ENCODE data around the gene HEATR1.
A peak's percentile ranks its signal among the peaks of the same experiment; 100 is the strongest.

The HEATR1 gene

DNA sequence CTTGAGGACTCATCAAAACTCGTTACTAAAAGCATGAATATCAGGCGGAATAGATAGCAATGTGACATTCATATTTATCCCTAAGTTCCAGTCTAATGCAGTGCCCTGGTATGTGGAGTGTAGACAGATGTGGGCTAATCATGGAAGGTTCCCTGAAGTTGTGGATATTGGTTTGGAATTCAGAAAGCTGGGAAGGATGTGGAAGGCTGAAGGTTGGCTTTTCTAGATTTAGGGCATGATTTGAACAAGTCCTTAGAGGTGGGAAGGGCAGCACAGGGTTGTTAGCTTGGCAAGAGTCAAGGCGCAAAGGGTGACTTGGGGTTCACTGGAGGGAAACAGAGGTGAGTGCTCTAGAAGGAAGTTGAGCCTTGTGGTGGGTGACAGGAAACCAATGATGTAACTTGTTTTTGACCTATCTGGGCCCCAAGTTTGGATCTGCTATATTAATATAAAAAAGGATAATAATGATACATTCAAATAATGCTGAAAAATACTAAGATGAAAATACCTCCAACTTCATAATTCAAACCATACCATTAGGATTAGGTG, 58.6 kb downstream of the HEATR1 start:
- Histone ChIP-seq H2BK120ac (ENCODE audit: low read depth, low read length) (no peak overlapping the region), H4K5ac (ENCODE audit: low read length) (no peak overlapping the region), H3K18ac (ENCODE audit: low read length) (no peak overlapping the region), H3K4ac (ENCODE audit: low read depth, low read length) (no peak overlapping the region), H3K27ac (ENCODE audit: low read depth, low read length) (no peak overlapping the region), H3K79me2 (ENCODE audit: control insufficient read depth, insufficient read depth, low read length) (no peaks in the 10 kb centered on the region), H3K23ac (ENCODE audit: low read length) (no peak overlapping the region), H3K56ac (ENCODE audit: low read length) (no peak overlapping the region), H2BK5ac (ENCODE audit: low read length) (no peak overlapping the region), H3K36me3 (ENCODE audit: control insufficient read depth, insufficient read depth, low read length) (peaks cover 6% of the 10 kb centered on the region), H3K4me2 (ENCODE audit: low read length) (no peak overlapping the region), H3K27me3 (ENCODE audit: insufficient read depth, low read length, poor library complexity) (no peaks in the 10 kb centered on the region), H3K4me1 (ENCODE audit: control insufficient read depth, low read depth, low read length) (no peaks in the 10 kb centered on the region), H2BK15ac (replicated peaks; ENCODE audit: low read depth) (no peak overlapping the region), H3K4me3 (ENCODE audit: low read length) (no peak overlapping the region), H3K79me1 (ENCODE audit: low read length) (no peaks in the 10 kb centered on the region), H3K9ac (ENCODE audit: low read length) (no peak overlapping the region), H2AK5ac (ENCODE audit: low read length) (no peak overlapping the region), H4K8ac (ENCODE audit: low read depth, low read length) (no peak overlapping the region)
- DNase-seq: no peak
- no CpG with 5 or more reads among the region's 3 CpGs for WGBS (ENCODE audit: extremely low coverage, insufficient coverage, low lambda C conversion rate)

DNA sequence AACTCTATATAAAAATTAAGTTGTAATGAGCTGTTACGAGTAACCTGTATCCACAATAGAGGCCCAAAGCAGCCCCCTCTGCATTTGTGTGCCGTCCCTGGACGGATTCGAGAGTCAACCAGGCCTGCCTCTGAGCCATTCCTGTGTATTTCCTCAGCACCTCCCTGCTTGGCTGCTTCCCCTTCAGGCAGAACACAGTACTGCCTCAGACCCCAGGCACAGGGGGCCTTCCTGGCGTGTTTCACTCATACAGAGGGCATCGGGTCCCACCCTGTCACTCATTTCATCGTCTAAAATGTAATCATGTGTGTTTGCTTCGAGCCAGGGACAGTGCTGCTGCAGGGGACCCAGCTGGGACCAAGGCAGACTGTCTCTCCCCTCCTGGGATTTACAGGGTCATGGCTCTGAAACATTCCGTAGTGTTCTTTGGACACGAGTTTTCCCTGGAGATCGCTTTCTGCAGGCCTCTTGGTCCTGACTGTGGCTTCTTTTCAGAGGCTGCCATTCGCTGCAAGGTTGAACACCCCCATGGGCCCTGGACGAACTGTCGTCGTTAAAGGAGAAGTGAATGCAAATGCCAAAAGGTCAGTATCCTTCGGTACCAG, 61.1 kb downstream of the HEATR1 start:
- Histone ChIP-seq H3K23ac (ENCODE audit: low read length) (no peak overlapping the region), H3K79me1 (ENCODE audit: low read length) (no peaks in the 10 kb centered on the region), H3K27ac (ENCODE audit: low read depth, low read length) (no peak overlapping the region), H2BK15ac (replicated peaks; ENCODE audit: low read depth) (no peak overlapping the region), H2BK5ac (ENCODE audit: low read length) (no peak overlapping the region), H3K9ac (ENCODE audit: low read length) (no peak overlapping the region), H3K56ac (ENCODE audit: low read length) (no peak overlapping the region), H3K4me1 (ENCODE audit: control insufficient read depth, low read depth, low read length) (no peaks in the 10 kb centered on the region), H3K27me3 (ENCODE audit: insufficient read depth, low read length, poor library complexity) (no peaks in the 10 kb centered on the region), H4K8ac (ENCODE audit: low read depth, low read length) (no peak overlapping the region), H2AK5ac (ENCODE audit: low read length) (no peak overlapping the region), H3K36me3 (ENCODE audit: control insufficient read depth, insufficient read depth, low read length) (peaks cover 6% of the 10 kb centered on the region), H3K4me3 (ENCODE audit: low read length) (no peak overlapping the region), H3K4ac (ENCODE audit: low read depth, low read length) (no peak overlapping the region), H4K5ac (ENCODE audit: low read length) (no peak overlapping the region), H2BK120ac (ENCODE audit: low read depth, low read length) (no peak overlapping the region), H3K79me2 (ENCODE audit: control insufficient read depth, insufficient read depth, low read length) (no peaks in the 10 kb centered on the region), H3K18ac (ENCODE audit: low read length) (no peak overlapping the region), H3K4me2 (ENCODE audit: low read length) (no peak overlapping the region)
- DNase-seq: peak; percentile 48
- no CpG with 5 or more reads among the region's 16 CpGs for WGBS (ENCODE audit: extremely low coverage, insufficient coverage, low lambda C conversion rate)

DNA sequence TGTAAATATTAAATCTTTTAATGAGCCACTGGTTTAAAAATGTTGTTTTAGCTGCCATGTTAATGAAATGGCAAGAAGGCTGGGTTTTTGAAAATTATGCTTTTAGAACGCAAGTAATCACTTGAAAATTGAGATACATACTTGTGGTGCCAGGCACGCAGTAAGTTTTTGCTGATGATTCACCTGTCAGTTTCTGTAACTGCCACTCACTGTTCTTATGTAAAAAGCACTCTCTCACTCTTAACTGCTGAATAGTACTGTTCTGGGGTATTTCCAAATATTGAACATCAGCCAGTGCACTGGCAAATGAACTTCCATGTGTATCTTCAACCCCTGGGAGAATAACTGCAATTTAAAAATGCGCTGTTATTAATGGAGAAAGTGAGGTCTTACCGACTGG, 62.6 kb downstream of the HEATR1 start:
- Histone ChIP-seq H3K79me1 (ENCODE audit: low read length) (no peaks in the 10 kb centered on the region), H2AK5ac (ENCODE audit: low read length) (no peak overlapping the region), H3K27ac (ENCODE audit: low read depth, low read length) (no peak overlapping the region), H3K18ac (ENCODE audit: low read length) (no peak overlapping the region), H3K4me3 (ENCODE audit: low read length) (no peak overlapping the region), H3K36me3 (ENCODE audit: control insufficient read depth, insufficient read depth, low read length) (peaks cover 2% of the 10 kb centered on the region), H3K79me2 (ENCODE audit: control insufficient read depth, insufficient read depth, low read length) (no peaks in the 10 kb centered on the region), H3K27me3 (ENCODE audit: insufficient read depth, low read length, poor library complexity) (no peaks in the 10 kb centered on the region), H2BK15ac (replicated peaks; ENCODE audit: low read depth) (no peak overlapping the region), H3K4me1 (ENCODE audit: control insufficient read depth, low read depth, low read length) (no peaks in the 10 kb centered on the region), H3K4ac (ENCODE audit: low read depth, low read length) (no peak overlapping the region), H3K56ac (ENCODE audit: low read length) (no peak overlapping the region), H4K5ac (ENCODE audit: low read length) (no peak overlapping the region), H3K9ac (ENCODE audit: low read length) (no peak overlapping the region), H3K4me2 (ENCODE audit: low read length) (no peak overlapping the region), H3K23ac (ENCODE audit: low read length) (no peak overlapping the region), H2BK5ac (ENCODE audit: low read length) (no peak overlapping the region), H2BK120ac (ENCODE audit: low read depth, low read length) (no peak overlapping the region), H4K8ac (ENCODE audit: low read depth, low read length) (no peak overlapping the region)
- WGBS (ENCODE audit: extremely low coverage, insufficient coverage, low lambda C conversion rate): no CpG with 5 or more reads among the region's 4 CpGs
- DNase-seq: no peak

DNA sequence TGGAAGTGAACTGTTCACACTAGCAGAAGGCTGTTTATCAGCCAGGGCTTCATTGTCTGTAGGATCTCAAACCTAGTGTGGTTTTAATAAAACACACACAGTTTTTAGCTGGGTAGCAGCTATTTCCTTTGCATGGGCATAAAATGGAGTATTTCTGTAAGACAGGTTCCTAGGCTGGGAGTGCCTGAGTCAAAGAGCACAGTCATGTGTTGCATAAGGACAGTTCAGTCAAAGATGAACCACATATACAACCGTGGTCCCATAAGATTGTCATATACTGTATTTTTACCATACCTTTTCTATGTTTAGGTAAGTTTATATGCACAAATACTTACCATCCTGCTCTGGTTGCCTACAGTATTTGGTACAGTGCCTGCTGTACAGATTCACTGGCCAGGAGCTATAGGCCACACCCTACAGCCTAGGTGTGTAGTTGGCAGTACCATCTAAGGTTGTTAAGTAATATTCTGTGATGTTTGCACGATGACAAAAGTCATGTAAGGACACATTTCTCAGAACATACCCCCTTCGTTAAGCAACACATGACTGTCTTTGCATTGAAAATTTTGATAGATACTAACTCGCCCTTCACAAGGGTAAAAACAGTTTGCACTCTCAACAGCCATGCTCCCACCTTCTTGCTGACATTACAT, 63.4 kb downstream of the HEATR1 start:
- Histone ChIP-seq H3K79me2 (ENCODE audit: control insufficient read depth, insufficient read depth, low read length) (no peaks in the 10 kb centered on the region), H3K18ac (ENCODE audit: low read length) (no peak overlapping the region), H4K5ac (ENCODE audit: low read length) (no peak overlapping the region), H2AK5ac (ENCODE audit: low read length) (no peak overlapping the region), H2BK120ac (ENCODE audit: low read depth, low read length) (no peak overlapping the region), H3K36me3 (ENCODE audit: control insufficient read depth, insufficient read depth, low read length) (peaks cover 2% of the 10 kb centered on the region), H3K9ac (ENCODE audit: low read length) (no peak overlapping the region), H3K4me1 (ENCODE audit: control insufficient read depth, low read depth, low read length) (no peaks in the 10 kb centered on the region), H3K4ac (ENCODE audit: low read depth, low read length) (no peak overlapping the region), H2BK5ac (ENCODE audit: low read length) (no peak overlapping the region), H3K4me2 (ENCODE audit: low read length) (no peak overlapping the region), H3K79me1 (ENCODE audit: low read length) (no peaks in the 10 kb centered on the region), H3K27ac (ENCODE audit: low read depth, low read length) (no peak overlapping the region), H4K8ac (ENCODE audit: low read depth, low read length) (no peak overlapping the region), H3K56ac (ENCODE audit: low read length) (no peak overlapping the region), H3K23ac (ENCODE audit: low read length) (no peak overlapping the region), H2BK15ac (replicated peaks; ENCODE audit: low read depth) (no peak overlapping the region), H3K27me3 (ENCODE audit: insufficient read depth, low read length, poor library complexity) (no peaks in the 10 kb centered on the region), H3K4me3 (ENCODE audit: low read length) (no peak overlapping the region)
- WGBS (ENCODE audit: extremely low coverage, insufficient coverage, low lambda C conversion rate): no CpG with 5 or more reads among the region's 4 CpGs
- no peak for DNase-seq

DNA sequence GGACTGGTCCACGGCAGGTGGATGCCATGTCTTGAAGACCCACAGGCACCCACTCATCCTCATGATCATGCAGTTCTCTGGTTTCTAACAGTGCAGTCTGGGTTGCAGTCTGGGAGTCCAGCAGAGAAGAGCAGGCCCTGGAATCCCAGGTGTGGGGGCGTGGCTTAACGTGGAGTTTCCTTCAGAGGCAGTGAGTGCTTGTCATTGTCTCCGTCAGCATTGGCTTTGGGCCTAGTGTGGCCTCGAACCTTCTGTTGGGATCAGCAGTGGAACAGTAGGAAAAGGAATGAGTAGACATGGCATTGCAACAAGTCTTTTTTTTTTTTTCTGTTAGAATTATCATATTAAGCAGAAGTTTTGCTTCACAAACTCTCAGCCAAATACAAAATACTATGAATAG, 67.8 kb downstream of the HEATR1 start:
- Histone ChIP-seq H2BK120ac (ENCODE audit: low read depth, low read length) (no peak overlapping the region), H3K79me2 (ENCODE audit: control insufficient read depth, insufficient read depth, low read length) (no peaks in the 10 kb centered on the region), H3K56ac (ENCODE audit: low read length) (no peak overlapping the region), H3K4me2 (ENCODE audit: low read length) (no peak overlapping the region), H3K36me3 (ENCODE audit: control insufficient read depth, insufficient read depth, low read length) (no peaks in the 10 kb centered on the region), H4K5ac (ENCODE audit: low read length) (no peak overlapping the region), H2BK5ac (ENCODE audit: low read length) (no peak overlapping the region), H3K27ac (ENCODE audit: low read depth, low read length) (no peak overlapping the region), H3K18ac (ENCODE audit: low read length) (no peak overlapping the region), H4K8ac (ENCODE audit: low read depth, low read length) (no peak overlapping the region), H2AK5ac (ENCODE audit: low read length) (no peak overlapping the region), H3K79me1 (ENCODE audit: low read length) (no peaks in the 10 kb centered on the region), H3K4me1 (ENCODE audit: control insufficient read depth, low read depth, low read length) (no peaks in the 10 kb centered on the region), H2BK15ac (replicated peaks; ENCODE audit: low read depth) (no peak overlapping the region), H3K9ac (ENCODE audit: low read length) (no peak overlapping the region), H3K4ac (ENCODE audit: low read depth, low read length) (no peak overlapping the region), H3K27me3 (ENCODE audit: insufficient read depth, low read length, poor library complexity) (no peaks in the 10 kb centered on the region), H3K4me3 (ENCODE audit: low read length) (no peak overlapping the region), H3K23ac (ENCODE audit: low read length) (no peak overlapping the region)
- no CpG with 5 or more reads among the region's 5 CpGs for WGBS (ENCODE audit: extremely low coverage, insufficient coverage, low lambda C conversion rate)
- DNase-seq: no peak

Data from mesendoderm (in vitro differentiated cells).